Liver (tissue), 9 donors: ENCODE results near the gene TEX51. TPM values are rescaled to one million over a fixed set of nuclear protein-coding genes. Genes with fewer than 3 reads are reported as not detected.

Experiments
- DNase-seq: peaks from one replicate; pipeline ENCODE4 v3.0.0-alpha.2; 2017; ENCODE audit warnings: low spot score
- H3K27ac ChIP-seq, 2 donors: one replicate each; pipeline ENCODE4 v1.7.0; 2013; ENCODE audit warnings: inconsistent platforms in 2 of 2, low read length in 2 of 2, control low read depth in 1 of 2, low read depth in 1 of 2, mild to moderate bottlenecking in 1 of 2
- H3K27me3 ChIP-seq, 4 donors: one replicate each; pipeline versions ENCODE4 v1.6.1 to v1.7.0; 2013; ENCODE audit warnings: low read length in 3 of 4, inconsistent platforms in 1 of 4, mild to moderate bottlenecking in 1 of 4, moderate library complexity in 1 of 4; ENCODE audit not compliant: control insufficient read depth in 4 of 4, insufficient read depth in 4 of 4
- H3K36me3 ChIP-seq, 4 donors: one replicate each; pipeline versions ENCODE4 v1.6.1 to v1.7.0; 2013; ENCODE audit warnings: low read length in 3 of 4, mild to moderate bottlenecking in 3 of 4, low read depth in 1 of 4, moderate library complexity in 1 of 4; ENCODE audit not compliant: control insufficient read depth in 4 of 4, insufficient read depth in 3 of 4
- H3K4me1 ChIP-seq, 4 donors: one replicate each; pipeline versions ENCODE4 v1.6.1 to v1.7.0; 2013; ENCODE audit warnings: low read length in 3 of 4, mild to moderate bottlenecking in 3 of 4, moderate library complexity in 1 of 4; ENCODE audit not compliant: control insufficient read depth in 4 of 4, insufficient read depth in 4 of 4
- H3K4me3 ChIP-seq, 3 donors: one replicate each; pipeline versions ENCODE4 v1.6.1 to v1.7.0; 2013; ENCODE audit warnings: low read length in 3 of 3, control low read depth in 1 of 3, low read depth in 1 of 3, mild to moderate bottlenecking in 1 of 3
- H3K9ac ChIP-seq, 2 donors: one replicate each; pipeline ENCODE4 v1.7.0; 2013; ENCODE audit warnings: low read length in 2 of 2, mild to moderate bottlenecking in 2 of 2, moderate library complexity in 2 of 2, control low read depth in 1 of 2, low read depth in 1 of 2
- H3K9me3 ChIP-seq, 4 donors: one replicate each; pipeline versions ENCODE4 v1.6.1 to v1.7.0; 2013; ENCODE audit warnings: low read length in 3 of 4; ENCODE audit not compliant: control insufficient read depth in 4 of 4
- ATF3 ChIP-seq: IDR thresholded peaks from 2 replicates; pipeline ENCODE4 v1.6.1; 2016; ENCODE audit warnings: antibody characterized with exemption
- CTCF ChIP-seq: fragments of 150-350 bp; IDR thresholded peaks from 2 replicates; pipeline ENCODE4 v1.5.1; 2017; ENCODE audit warnings: improper control_type of control experiment, low read depth, low read length; ENCODE audit not compliant: missing input control
- EGR1 ChIP-seq, 2 donors: IDR thresholded peaks; 2 replicates each; pipeline ENCODE4 v1.6.1; 2016 to 2018; ENCODE audit warnings: antibody characterized with exemption in 2 of 2, low read depth in 2 of 2
- FOXA1 ChIP-seq: IDR thresholded peaks from 2 replicates; pipeline ENCODE4 v1.6.1; 2016; ENCODE audit warnings: antibody characterized with exemption
- GABPA ChIP-seq, 2 donors: IDR thresholded peaks in 1 of 2; conservative IDR thresholded peaks in 1 of 2; 2 replicates each; pipeline ENCODE4 v1.6.1; 2016; ENCODE audit warnings: antibody characterized with exemption in 2 of 2, mild to moderate bottlenecking in 1 of 2, moderate library complexity in 1 of 2
- HNF4A ChIP-seq, 2 donors: conservative IDR thresholded peaks; 2 replicates each; pipeline ENCODE4 v1.6.1; 2016; ENCODE audit warnings: antibody characterized with exemption in 2 of 2, mild to moderate bottlenecking in 2 of 2
- HNF4G ChIP-seq: IDR thresholded peaks from 2 replicates; pipeline ENCODE4 v1.6.1; 2016; ENCODE audit warnings: antibody characterized with exemption
- JUND ChIP-seq, 2 donors: IDR thresholded peaks; 2 replicates each; pipeline ENCODE4 v1.6.1; 2016; ENCODE audit warnings: antibody characterized with exemption in 2 of 2
- MAX ChIP-seq: IDR thresholded peaks from 2 replicates; pipeline ENCODE4 v1.6.1; 2016; ENCODE audit warnings: antibody characterized with exemption
- NR2F2 ChIP-seq: IDR thresholded peaks from 2 replicates; pipeline ENCODE4 v1.6.1; 2016; ENCODE audit warnings: antibody characterized with exemption
- RAD21 ChIP-seq, 2 donors: IDR thresholded peaks; 2 replicates each; pipeline ENCODE4 v1.6.1; 2016; ENCODE audit warnings: antibody characterized with exemption in 2 of 2, mild to moderate bottlenecking in 2 of 2
- REST ChIP-seq: IDR thresholded peaks from 2 replicates; pipeline ENCODE4 v1.6.1; 2016; ENCODE audit warnings: antibody characterized with exemption, mild to moderate bottlenecking
- RXRA ChIP-seq, 2 donors: IDR thresholded peaks; 2 replicates each; pipeline ENCODE4 v1.6.1; 2017 to 2018; ENCODE audit warnings: antibody characterized with exemption in 2 of 2, mild to moderate bottlenecking in 1 of 2
- SP1 ChIP-seq: IDR thresholded peaks from 2 replicates; pipeline ENCODE4 v1.6.1; 2018; ENCODE audit warnings: antibody characterized with exemption, mild to moderate bottlenecking
- TAF1 ChIP-seq: conservative IDR thresholded peaks from 2 replicates; pipeline ENCODE4 v1.6.1; 2016; ENCODE audit warnings: antibody characterized with exemption, mild to moderate bottlenecking
- YY1 ChIP-seq: IDR thresholded peaks from 2 replicates; pipeline ENCODE4 v1.6.1; 2016; ENCODE audit warnings: antibody characterized with exemption, mild to moderate bottlenecking
- ZBTB33 ChIP-seq: IDR thresholded peaks from 2 replicates; pipeline ENCODE4 v1.6.1; 2016; ENCODE audit warnings: antibody characterized with exemption
- WGBS: extraction: QIAGEN DNeasy Blood & Tissue Kit; methylation state at CpG from one replicate; pipeline ENCODE4 v1.1.7; 2013; 5-methylcytosine and 5-hydroxymethylcytosine counted together
- polyA plus RNA-seq, 2 donors: library from polyadenylated mRNA; stranded (reverse) in 1 of 2; unstranded in 1 of 2; fragments of 200-250 nt in 1 of 2; fragments of >200 nt in 1 of 2; fragmentation: Nextera tagmentation in 1 of 2; extraction: Ambion mirVana in 1 of 2; gene quantifications; one replicate each; pipeline versions ENCODE4 v1.2.1 to v1.2.3, GENCODE V29; 2013 to 2015
- total RNA-seq, 2 donors: library from RNA; depleted of rRNA; stranded (reverse); fragments of >200 nt; gene quantifications; one replicate each; pipeline ENCODE4 v1.2.3, GENCODE V29; 2014
- donor health status: healthy.
- donor health status: healthy.
- donor health status: healthy.
- donor health status: healthy.
- donor health status: healthy.

TEX51 gene
- total and polyA plus RNA-seq, 4 donors, result not detected

- Histone ChIP-seq H3K27me3 (no peaks in the 10 kb centered on the region), H3K9me3 (no peaks in the 10 kb centered on the region), H3K4me1 (no peaks in the 10 kb centered on the region), H3K4me3 (no peak overlapping the region), H3K27ac (no peak overlapping the region), H3K36me3 (no peaks in the 10 kb centered on the region), H3K9ac (no peak overlapping the region)
- 96% methylated on average over 4 of the region's 4 CpGs for whole genome bisulfite sequencing
- TF ChIP-seq NR2F2, result no peak
- TF ChIP-seq EGR1 (IDR thresholded peaks at IDR 0.05; ENCODE audit: low read depth in 2 of 2), result no peak
- no peak for TF ChIP-seq SP1
- no peak for TF ChIP-seq TAF1
- no peak for TF ChIP-seq HNF4G
- TF ChIP-seq REST, result no peak
- no peak for TF ChIP-seq JUND (IDR thresholded peaks at IDR 0.05)
- no peak for TF ChIP-seq ATF3
- no peak for TF ChIP-seq RAD21 (IDR thresholded peaks at IDR 0.05)
- no peak for TF ChIP-seq FOXA1
- no peak for TF ChIP-seq ZBTB33
- TF ChIP-seq YY1, result no peak
- no peak for TF ChIP-seq MAX
- TF ChIP-seq HNF4A (conservative IDR thresholded peaks at IDR 0.05), result no peak
- TF ChIP-seq RXRA (IDR thresholded peaks at IDR 0.05), result no peak
- no peak for TF ChIP-seq GABPA (IDR thresholded peaks at IDR 0.05 in 1 of 2, conservative IDR thresholded peaks at IDR 0.05 in 1 of 2)
- no peak for TF ChIP-seq CTCF
- no peak for DNase-seq
These were observed 18.1 kb downstream of the TEX51 start for GRCh38 chr2:126916744-126917143.

GRCh38 chr2:126921066-126921465 is 22.4 kb downstream of the TEX51 start:
- Histone ChIP-seq H3K27ac (no peak overlapping the region), H3K4me1 (no peaks in the 10 kb centered on the region), H3K27me3 (no peaks in the 10 kb centered on the region), H3K9me3 (no peaks in the 10 kb centered on the region), H3K36me3 (no peaks in the 10 kb centered on the region), H3K4me3 (no peak overlapping the region), H3K9ac (no peak overlapping the region)
- DNase-seq, result no peak
- 55% methylated on average over 1 of the region's 1 CpG for WGBS
- no peak for TF ChIP-seq YY1
- no peak for TF ChIP-seq SP1
